H9 (cell line): ENCODE measurements around the gene LRRC36. TPM values are rescaled to one million over a fixed set of nuclear protein-coding genes. Genes with fewer than 3 reads are reported as not detected.
A peak's percentile ranks its signal among the peaks of the same experiment; 100 is the strongest.

Experiments used
- DNase-seq: peaks from one replicate; pipeline ENCODE4 v3.0.0-alpha.2; 2017
- H2AFZ ChIP-seq: one replicate; pipeline ENCODE4 v1.6.1; 2013; ENCODE audit warnings: mild to moderate bottlenecking, low read length, control low read depth, moderate library complexity
- H2AK5ac ChIP-seq: 2 replicates; pipeline ENCODE4 v1.6.1; 2013; ENCODE audit warnings: low read length, control low read depth, mixed read lengths; ENCODE audit not compliant: insufficient read length
- H2BK120ac ChIP-seq: one replicate; pipeline ENCODE4 v1.6.1; 2013; ENCODE audit warnings: low read depth, mild to moderate bottlenecking, low read length, control low read depth, inconsistent platforms; ENCODE audit not compliant: poor library complexity, severe bottlenecking
- H2BK12ac ChIP-seq: 2 replicates; pipeline ENCODE4 v1.6.1; 2013; ENCODE audit warnings: low read length, control low read depth, mixed read lengths, low read depth; ENCODE audit not compliant: insufficient read length
- H2BK15ac ChIP-seq: 2 replicates; pipeline ENCODE4 v1.6.1; 2013; ENCODE audit warnings: low read depth, low read length, control low read depth
- H2BK20ac ChIP-seq: one replicate; pipeline ENCODE4 v1.6.1; 2013; ENCODE audit warnings: low read depth, mild to moderate bottlenecking, low read length, control low read depth, inconsistent platforms; ENCODE audit not compliant: poor library complexity, severe bottlenecking
- H2BK5ac ChIP-seq: 2 replicates; pipeline ENCODE4 v1.6.1; 2013; ENCODE audit warnings: low read length, control low read depth, mixed read lengths; ENCODE audit not compliant: insufficient read length
- H3K14ac ChIP-seq: 2 replicates; pipeline ENCODE4 v1.6.1; 2013; ENCODE audit warnings: low read length, control low read depth; ENCODE audit not compliant: insufficient read depth
- H3K18ac ChIP-seq: 2 replicates; pipeline ENCODE4 v1.6.1; 2013; ENCODE audit warnings: low read depth, mild to moderate bottlenecking, mixed read lengths, low read length, control low read depth; ENCODE audit not compliant: insufficient read length
- H3K23ac ChIP-seq: 2 replicates; pipeline ENCODE4 v1.6.1; 2013; ENCODE audit warnings: low read length, control low read depth, mixed read lengths, low read depth; ENCODE audit not compliant: insufficient read length
- H3K23me2 ChIP-seq: 2 replicates; pipeline ENCODE4 v1.6.1; 2013; ENCODE audit warnings: low read depth, mild to moderate bottlenecking, mixed read lengths, low read length, control low read depth; ENCODE audit not compliant: insufficient read length, poor library complexity, severe bottlenecking
- H3K27ac ChIP-seq: 2 replicates; pipeline ENCODE4 v1.5.1; 2013; ENCODE audit warnings: low read length, control low read depth, mixed read lengths, low read depth; ENCODE audit not compliant: insufficient read length
- H3K27me3 ChIP-seq: 2 replicates; pipeline ENCODE4 v1.6.1; 2013; ENCODE audit warnings: low read length, control low read depth, inconsistent platforms; ENCODE audit not compliant: insufficient read depth
- H3K4ac ChIP-seq: 2 replicates; pipeline ENCODE4 v1.6.1; 2013; ENCODE audit warnings: low read depth, mild to moderate bottlenecking, control low read depth, inconsistent platforms, low read length, moderate library complexity
- H3K4me1 ChIP-seq: 2 replicates; pipeline ENCODE4 v1.6.1; 2013; ENCODE audit warnings: low read length, control low read depth, inconsistent platforms; ENCODE audit not compliant: insufficient read depth
- H3K4me2 ChIP-seq: 2 replicates; pipeline ENCODE4 v1.6.1; 2013; ENCODE audit warnings: low read length, control low read depth, mixed read lengths; ENCODE audit not compliant: insufficient read length, insufficient read depth
- H3K56ac ChIP-seq: 2 replicates; pipeline ENCODE4 v1.6.1; 2013; ENCODE audit warnings: low read depth, mild to moderate bottlenecking, mixed read lengths, low read length, control low read depth; ENCODE audit not compliant: insufficient read length
- H3K79me1 ChIP-seq: 2 replicates; pipeline ENCODE4 v1.6.1; 2013; ENCODE audit warnings: low read depth, mild to moderate bottlenecking, moderate library complexity, low read length, control low read depth, inconsistent platforms; ENCODE audit not compliant: insufficient read depth, poor library complexity, severe bottlenecking
- H3K79me2 ChIP-seq: 2 replicates; pipeline ENCODE4 v1.6.1; 2013; ENCODE audit warnings: low read length, control low read depth, inconsistent platforms; ENCODE audit not compliant: insufficient read depth
- H3K9ac ChIP-seq: 2 replicates; pipeline ENCODE4 v1.6.1; 2013; ENCODE audit warnings: low read length, control low read depth, mixed read lengths; ENCODE audit not compliant: insufficient read length; ENCODE audit errors: extremely low read depth
- H3K9me3 ChIP-seq: one replicate; pipeline ENCODE4 v1.6.1; 2013; ENCODE audit warnings: low read depth, low read length, inconsistent platforms; ENCODE audit not compliant: control insufficient read depth
- H3T11ph ChIP-seq: one replicate; pipeline ENCODE4 v1.6.1; 2013; ENCODE audit warnings: mild to moderate bottlenecking, low read length, control low read depth, inconsistent platforms
- H4K20me1 ChIP-seq: one replicate; pipeline ENCODE4 v1.6.1; 2013; ENCODE audit not compliant: control insufficient read depth, insufficient read length, insufficient read depth
- H4K5ac ChIP-seq: 2 replicates; pipeline ENCODE4 v1.6.1; 2013; ENCODE audit warnings: low read depth, mild to moderate bottlenecking, mixed read lengths, low read length, control low read depth; ENCODE audit not compliant: insufficient read length
- H4K8ac ChIP-seq: replicated peaks from 2 replicates; pipeline ENCODE4 v1.6.1; 2013; ENCODE audit warnings: low read length, control low read depth, mixed read lengths, low read depth; ENCODE audit not compliant: insufficient read length
- H4K91ac ChIP-seq: 2 replicates; pipeline ENCODE4 v1.6.1; 2013; ENCODE audit warnings: low read depth, mild to moderate bottlenecking, moderate library complexity, mixed read lengths, low read length, control low read depth; ENCODE audit not compliant: insufficient read length
- H3K27ac Mint-ChIP-seq, 3 experiments: 2 replicates in 2 of 3; 3 replicates in 1 of 3; pipeline ENCODE4 v1.8.0; 2020 to 2021; ENCODE audit warnings: mixed read lengths in 3 of 3, mild to moderate bottlenecking in 1 of 3, moderate library complexity in 1 of 3
- H3K27me3 Mint-ChIP-seq: 2 replicates; pipeline ENCODE4 v1.8.0; 2021; ENCODE audit warnings: low read depth, mild to moderate bottlenecking, moderate library complexity, mixed read lengths
- H3K36me3 Mint-ChIP-seq, 3 experiments: 2 replicates in 2 of 3; 3 replicates in 1 of 3; pipeline ENCODE4 v1.8.0; 2020 to 2021; ENCODE audit warnings: low read depth in 3 of 3, mixed read lengths in 3 of 3; ENCODE audit not compliant: insufficient read depth in 1 of 3
- H3K4me1 Mint-ChIP-seq, 2 experiments: 2 replicates each; pipeline ENCODE4 v1.8.0; 2020; ENCODE audit warnings: mixed read lengths in 2 of 2
- H3K4me3 Mint-ChIP-seq, 2 experiments: 2 replicates in 1 of 2; 3 replicates in 1 of 2; pipeline ENCODE4 v1.8.0; 2020 to 2021; ENCODE audit warnings: mild to moderate bottlenecking in 2 of 2, mixed read lengths in 2 of 2, moderate library complexity in 1 of 2
- H3K9me3 Mint-ChIP-seq, 2 experiments: 2 replicates in 1 of 2; 3 replicates in 1 of 2; pipeline ENCODE4 v1.8.0; 2020; ENCODE audit warnings: mild to moderate bottlenecking in 2 of 2, mixed read lengths in 2 of 2, moderate library complexity in 1 of 2
- CTCF ChIP-seq: fragments of 200-600 bp; sonication (generic); conservative IDR thresholded peaks from 3 replicates; pipeline ENCODE4 v1.8.0; 2021; ENCODE audit warnings: antibody characterized with exemption, mild to moderate bottlenecking
- WGBS: extraction: QIAGEN DNeasy Blood & Tissue Kit; methylation state at CpG from one replicate; pipeline ENCODE4 v1.1.7; 2013; ENCODE audit warnings: missing lambda C conversion rate, low lambda C conversion rate, mixed read lengths; ENCODE audit not compliant: insufficient read length; ENCODE audit errors: extremely low coverage; 5-methylcytosine and 5-hydroxymethylcytosine counted together
- total RNA-seq: library from RNA; stranded (reverse); gene quantifications from 2 replicates; pipeline ENCODE4 v1.2.1, GENCODE V29; 2021

LRRC36 gene
- total RNA-seq, 1 experiment from 2014 or later: not detected

GRCh38 chr16:67430504-67430976 is 103.9 kb downstream of the LRRC36 start:
- Mint-ChIP-seq H3K27ac (peak overlapping the region in 1 of 3 experiments; percentile 81; a peak in 1 of 7 replicates), H3K27me3 (peaks cover 16% of the 10 kb centered on the region), H3K4me1 (peaks cover 62 to 63% of the 10 kb centered on the region in 2 experiments), H3K4me3 (peak overlapping the region; percentile 80 to 90), H3K9me3 (no peaks in the 10 kb centered on the region), H3K36me3 (peaks cover 0 to 5% (median 2%) of the 10 kb centered on the region in 3 experiments; a peak in 3 of 7 replicates)
- Histone ChIP-seq H2AFZ (no peak overlapping the region), H3K23me2 (peaks cover 17% of the 10 kb centered on the region), H3K9me3 (no peaks in the 10 kb centered on the region), H3K79me2 (no peaks in the 10 kb centered on the region; the same call in 1 of the 2 replicates), H3K79me1 (no peaks in the 10 kb centered on the region), H2BK12ac (no peak overlapping the region), H3T11ph (no peak overlapping the region), H3K14ac (peak overlapping the region; percentile 62), H3K9ac (peak overlapping the region; percentile 11), H2BK20ac (no peak overlapping the region), H3K4me1 (peaks cover 13% of the 10 kb centered on the region; the same call in 1 of the 2 replicates), H3K23ac (no peak overlapping the region), H2AK5ac (no peak overlapping the region), H3K27me3 (no peaks in the 10 kb centered on the region; the same call in 1 of the 2 replicates), H4K8ac (no peak overlapping the region), H3K56ac (no peak overlapping the region), H4K20me1 (no peaks in the 10 kb centered on the region), H4K5ac (no peak overlapping the region), H3K4ac (no peak overlapping the region), H3K4me2 (peak overlapping the region; percentile 67), H2BK15ac (no peak overlapping the region), H2BK5ac (no peak overlapping the region), H2BK120ac (no peak overlapping the region), H4K91ac (no peak overlapping the region), H3K27ac (no peak overlapping the region), H3K18ac (peak overlapping the region; percentile 85)
- TF ChIP-seq CTCF: no peak
- no peak for DNase-seq
- no CpG with 5 or more reads among the region's 53 CpGs for WGBS
